Natural killer cell (primary cell): Measurements from ENCODE around the gene CALCR. TPM values are rescaled to one million over a fixed set of nuclear protein-coding genes. Genes with fewer than 3 reads are reported as not detected.

Source experiments
- ATAC-seq, 3 donors: fragments of 150-1000 bp in 2 of 3; fragments of 200-7000 bp in 1 of 3; cut with Tn5 transposase; 1 replicate in 1 of 3; 2 replicates in 2 of 3; pipeline ENCODE4 v1.10.0; 2021; ENCODE audit warnings: mild to moderate bottlenecking in 2 of 3, moderate library complexity in 2 of 3
- DNase-seq, 2 donors: peaks; one replicate each; pipeline versions ENCODE4 v3.0.0 to v3.0.0-alpha.2; 2013 to 2021; ENCODE audit warnings: mixed read lengths in 1 of 2
- H3K27ac ChIP-seq: one replicate; pipeline ENCODE4 v1.5.1; 2013; ENCODE audit warnings: mild to moderate bottlenecking, low read length
- H3K27me3 ChIP-seq: one replicate; pipeline ENCODE4 v1.6.1; 2013; ENCODE audit warnings: low read length; ENCODE audit not compliant: control insufficient read depth, insufficient read depth
- H3K36me3 ChIP-seq: one replicate; pipeline ENCODE4 v1.6.1; 2013; ENCODE audit warnings: low read length; ENCODE audit not compliant: control insufficient read depth, insufficient read depth
- H3K4me1 ChIP-seq: one replicate; pipeline ENCODE4 v1.6.1; 2013; ENCODE audit warnings: low read length; ENCODE audit not compliant: control insufficient read depth, insufficient read depth
- H3K4me3 ChIP-seq: one replicate; pipeline ENCODE4 v1.5.1; 2013; ENCODE audit warnings: low read length
- H3K9me3 ChIP-seq: one replicate; pipeline ENCODE4 v1.6.1; 2013; ENCODE audit warnings: low read length; ENCODE audit not compliant: control insufficient read depth, insufficient read depth
- H3K27ac Mint-ChIP-seq, 2 donors: one replicate each; pipeline ENCODE4 v1.8.0; 2022; ENCODE audit warnings: mild to moderate bottlenecking in 2 of 2, mixed read lengths in 2 of 2, moderate library complexity in 1 of 2
- H3K27me3 Mint-ChIP-seq, 2 donors: one replicate each; pipeline ENCODE4 v1.8.0; 2022; ENCODE audit warnings: low read depth in 2 of 2, mixed read lengths in 2 of 2
- H3K36me3 Mint-ChIP-seq: one replicate; pipeline ENCODE4 v1.8.0; 2022; ENCODE audit warnings: mixed read lengths
- H3K4me1 Mint-ChIP-seq, 2 donors: one replicate each; pipeline ENCODE4 v1.8.0; 2022; ENCODE audit warnings: mixed read lengths in 2 of 2
- H3K4me3 Mint-ChIP-seq: one replicate; pipeline ENCODE4 v1.8.0; 2022; ENCODE audit warnings: mild to moderate bottlenecking, moderate library complexity, mixed read lengths
- H3K9me3 Mint-ChIP-seq, 2 donors: one replicate each; pipeline ENCODE4 v1.8.0; 2022; ENCODE audit warnings: mixed read lengths in 2 of 2
- CTCF ChIP-seq: fragments of 200-600 bp; IDR thresholded peaks from one replicate; pipeline ENCODE4 v1.8.0; 2022; ENCODE audit warnings: antibody characterized with exemption
- WGBS: methylation state at CpG from one replicate; pipeline ENCODE4 v1.1.7; 2013; ENCODE audit warnings: missing lambda C conversion rate; ENCODE audit not compliant: insufficient coverage; 5-methylcytosine and 5-hydroxymethylcytosine counted together
- intact Hi-C: fragments of 100-400 bp; cut with micrococcal nuclease; formaldehyde crosslinking; loops from one replicate; pipeline ENCODE4 v1.14.2; 2022
- total RNA-seq, 4 donors: library from RNA; stranded (reverse); fragments of 120-200 nt in 1 of 4; gene quantifications; one replicate each; pipeline versions ENCODE4 v1.2.3 to v1.2.4, GENCODE V29; 2013 to 2022

CALCR gene
- total RNA-seq, 3 donors from 2014 or later (not counting 1 experiment from before 2014, with no cell fraction given), result not detected

- Histone ChIP-seq H3K36me3 (no peaks in the 10 kb centered on the region), H3K4me3 (no peak overlapping the region), H3K27ac (no peak overlapping the region), H3K4me1 (no peaks in the 10 kb centered on the region), H3K9me3 (no peaks in the 10 kb centered on the region), H3K27me3 (no peaks in the 10 kb centered on the region)
- no peak overlapping the region for H3K4me3 Mint-ChIP-seq
- no peaks in the 10 kb centered on the region for H3K27me3 Mint-ChIP-seq
- H3K27ac Mint-ChIP-seq, result no peak overlapping the region
- no peaks in the 10 kb centered on the region for H3K9me3 Mint-ChIP-seq
- H3K36me3 Mint-ChIP-seq, result no peaks in the 10 kb centered on the region
- DNase-seq (no peak), ATAC-seq (no peak)
- intact Hi-C loops, result no loop called here
- no peaks in the 10 kb centered on the region for H3K4me1 Mint-ChIP-seq
- no peak for TF ChIP-seq CTCF
Observed at GRCh38 chr7:93620864-93621263, 46.3 kb upstream of the CALCR start.

- H3K9me3 Mint-ChIP-seq, result no peaks in the 10 kb centered on the region
- H3K36me3 Mint-ChIP-seq, result no peaks in the 10 kb centered on the region
- Histone ChIP-seq H3K27me3 (no peaks in the 10 kb centered on the region), H3K9me3 (no peaks in the 10 kb centered on the region), H3K4me1 (no peaks in the 10 kb centered on the region), H3K36me3 (no peaks in the 10 kb centered on the region), H3K4me3 (no peak overlapping the region), H3K27ac (no peak overlapping the region)
- no peak overlapping the region for H3K27ac Mint-ChIP-seq
- no peak overlapping the region for H3K4me3 Mint-ChIP-seq
- intact Hi-C loops, result no loop called here
- ATAC-seq (no peak), DNase-seq (no peak)
- no peak for TF ChIP-seq CTCF
- no peaks in the 10 kb centered on the region for H3K27me3 Mint-ChIP-seq
- H3K4me1 Mint-ChIP-seq, result no peaks in the 10 kb centered on the region
Observed at GRCh38 chr7:93620057-93620456, 45.5 kb upstream of the CALCR start.

GRCh38 chr7:93601363-93601762 is 26.8 kb upstream of the CALCR start:
- Histone ChIP-seq H3K27ac (no peak overlapping the region), H3K27me3 (no peaks in the 10 kb centered on the region), H3K36me3 (no peaks in the 10 kb centered on the region), H3K9me3 (no peaks in the 10 kb centered on the region), H3K4me3 (no peak overlapping the region), H3K4me1 (no peaks in the 10 kb centered on the region)
- no peak overlapping the region for H3K4me3 Mint-ChIP-seq
- intact Hi-C loops, result no loop called here
- H3K27me3 Mint-ChIP-seq, result no peaks in the 10 kb centered on the region
- 75% methylated on average over 1 of the region's 1 CpG for WGBS
- DNase-seq (no peak), ATAC-seq (no peak)
- H3K4me1 Mint-ChIP-seq, result no peaks in the 10 kb centered on the region
- H3K9me3 Mint-ChIP-seq, result peaks cover 0 to 11% of the 10 kb centered on the region in 2 donors
- H3K27ac Mint-ChIP-seq, result no peak overlapping the region
- no peaks in the 10 kb centered on the region for H3K36me3 Mint-ChIP-seq
- no peak for TF ChIP-seq CTCF

DNA sequence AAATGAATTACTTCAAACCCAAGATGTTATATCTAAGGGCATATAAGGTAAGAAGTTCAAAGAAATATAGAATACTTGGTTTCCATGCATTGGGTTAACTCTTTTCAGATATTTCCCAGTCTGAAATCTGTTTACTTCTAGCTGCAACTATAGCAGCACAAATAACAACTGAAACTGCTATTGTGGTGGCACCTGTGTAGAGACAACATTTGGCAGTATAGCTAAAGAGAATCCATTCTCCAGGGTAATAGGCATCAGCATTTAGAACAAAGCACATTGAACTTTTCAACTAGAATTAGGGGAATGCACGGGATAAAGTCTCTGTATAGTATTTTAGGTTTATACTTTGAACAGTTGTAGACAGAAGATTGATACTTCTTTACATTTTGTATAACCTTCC is 19.7 kb upstream of the CALCR start:
- Histone ChIP-seq H3K27ac (no peak overlapping the region), H3K4me1 (no peaks in the 10 kb centered on the region), H3K4me3 (no peak overlapping the region), H3K36me3 (no peaks in the 10 kb centered on the region), H3K27me3 (no peaks in the 10 kb centered on the region), H3K9me3 (no peaks in the 10 kb centered on the region)
- Mint-ChIP-seq H3K4me1 (no peaks in the 10 kb centered on the region), H3K9me3 (peaks cover 0 to 9% of the 10 kb centered on the region in 2 donors), H3K27ac (no peak overlapping the region), H3K36me3 (no peaks in the 10 kb centered on the region), H3K4me3 (no peak overlapping the region), H3K27me3 (no peaks in the 10 kb centered on the region)
- intact Hi-C loops, result no loop called here
- WGBS, result no CpG with 5 or more reads among the region's 1 CpG
- no peak for DNase-seq
- no peak for ATAC-seq
- TF ChIP-seq CTCF, result no peak
